Nephron (organoid): ENCODE data around the gene TTC27.

Source experiments
- H3K27ac Mint-ChIP-seq, 3 experiments: 2 replicates each; pipeline ENCODE4 v1.8.0; 2020; ENCODE audit warnings: mixed read lengths in 3 of 3, mild to moderate bottlenecking in 2 of 3, moderate library complexity in 1 of 3
- H3K27me3 Mint-ChIP-seq: 2 replicates; pipeline ENCODE4 v1.8.0; 2021; ENCODE audit warnings: low read depth, mild to moderate bottlenecking, moderate library complexity, mixed read lengths
- H3K36me3 Mint-ChIP-seq: 2 replicates; pipeline ENCODE4 v1.8.0; 2020; ENCODE audit warnings: low read depth, mixed read lengths
- H3K4me1 Mint-ChIP-seq: 2 replicates; pipeline ENCODE4 v1.8.0; 2020; ENCODE audit warnings: mixed read lengths
- H3K4me3 Mint-ChIP-seq, 3 experiments: 2 replicates each; pipeline ENCODE4 v1.8.0; 2020; ENCODE audit warnings: mild to moderate bottlenecking in 3 of 3, mixed read lengths in 3 of 3, moderate library complexity in 2 of 3
- H3K9me3 Mint-ChIP-seq: 2 replicates; pipeline ENCODE4 v1.8.0; 2020; ENCODE audit warnings: mixed read lengths
- TF ChIP-seq, protein P1 (sequence below), 3 experiments: fragments of 200-600 bp; sonication (generic); IDR thresholded peaks; one replicate each; pipeline ENCODE4 v1.5.0; 2021; ENCODE audit warnings: antibody characterized with exemption in 3 of 3; ENCODE audit not compliant: unreplicated experiment in 3 of 3

The TTC27 gene

DNA sequence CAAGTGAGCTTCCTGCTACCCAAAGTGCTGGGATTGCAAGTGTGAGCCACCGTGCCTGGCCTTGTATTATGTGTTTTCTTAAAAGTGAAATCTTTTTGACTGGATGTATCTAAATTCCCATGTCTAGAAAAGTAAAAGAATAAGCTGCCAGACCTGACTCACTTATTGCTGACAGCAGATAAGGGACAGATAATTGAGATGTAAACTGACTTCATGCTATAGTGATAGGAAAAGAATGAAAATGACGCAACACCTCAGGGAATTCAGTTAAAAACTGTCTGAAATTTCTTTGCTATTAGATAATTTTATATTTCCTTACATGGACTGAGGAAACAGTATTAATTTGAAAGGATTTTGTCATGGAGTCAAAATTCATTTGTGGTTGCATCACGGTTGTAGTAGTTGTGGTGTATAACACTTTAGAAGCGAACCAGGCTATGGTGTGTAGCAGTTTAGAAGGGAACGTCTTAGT lies 19.4 kb downstream of the TTC27 start:
- Mint-ChIP-seq H3K36me3 (peaks cover 43% of the 10 kb centered on the region), H3K27ac (no peak overlapping the region), H3K4me1 (no peaks in the 10 kb centered on the region), H3K9me3 (no peaks in the 10 kb centered on the region), H3K4me3 (no peak overlapping the region), H3K27me3 (no peaks in the 10 kb centered on the region)
- TF ChIP-seq, protein P1, sequence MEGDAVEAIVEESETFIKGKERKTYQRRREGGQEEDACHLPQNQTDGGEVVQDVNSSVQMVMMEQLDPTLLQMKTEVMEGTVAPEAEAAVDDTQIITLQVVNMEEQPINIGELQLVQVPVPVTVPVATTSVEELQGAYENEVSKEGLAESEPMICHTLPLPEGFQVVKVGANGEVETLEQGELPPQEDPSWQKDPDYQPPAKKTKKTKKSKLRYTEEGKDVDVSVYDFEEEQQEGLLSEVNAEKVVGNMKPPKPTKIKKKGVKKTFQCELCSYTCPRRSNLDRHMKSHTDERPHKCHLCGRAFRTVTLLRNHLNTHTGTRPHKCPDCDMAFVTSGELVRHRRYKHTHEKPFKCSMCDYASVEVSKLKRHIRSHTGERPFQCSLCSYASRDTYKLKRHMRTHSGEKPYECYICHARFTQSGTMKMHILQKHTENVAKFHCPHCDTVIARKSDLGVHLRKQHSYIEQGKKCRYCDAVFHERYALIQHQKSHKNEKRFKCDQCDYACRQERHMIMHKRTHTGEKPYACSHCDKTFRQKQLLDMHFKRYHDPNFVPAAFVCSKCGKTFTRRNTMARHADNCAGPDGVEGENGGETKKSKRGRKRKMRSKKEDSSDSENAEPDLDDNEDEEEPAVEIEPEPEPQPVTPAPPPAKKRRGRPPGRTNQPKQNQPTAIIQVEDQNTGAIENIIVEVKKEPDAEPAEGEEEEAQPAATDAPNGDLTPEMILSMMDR (IDR thresholded peaks at IDR 0.05; ENCODE audit: unreplicated experiment in 3 of 3) = no peak

DNA sequence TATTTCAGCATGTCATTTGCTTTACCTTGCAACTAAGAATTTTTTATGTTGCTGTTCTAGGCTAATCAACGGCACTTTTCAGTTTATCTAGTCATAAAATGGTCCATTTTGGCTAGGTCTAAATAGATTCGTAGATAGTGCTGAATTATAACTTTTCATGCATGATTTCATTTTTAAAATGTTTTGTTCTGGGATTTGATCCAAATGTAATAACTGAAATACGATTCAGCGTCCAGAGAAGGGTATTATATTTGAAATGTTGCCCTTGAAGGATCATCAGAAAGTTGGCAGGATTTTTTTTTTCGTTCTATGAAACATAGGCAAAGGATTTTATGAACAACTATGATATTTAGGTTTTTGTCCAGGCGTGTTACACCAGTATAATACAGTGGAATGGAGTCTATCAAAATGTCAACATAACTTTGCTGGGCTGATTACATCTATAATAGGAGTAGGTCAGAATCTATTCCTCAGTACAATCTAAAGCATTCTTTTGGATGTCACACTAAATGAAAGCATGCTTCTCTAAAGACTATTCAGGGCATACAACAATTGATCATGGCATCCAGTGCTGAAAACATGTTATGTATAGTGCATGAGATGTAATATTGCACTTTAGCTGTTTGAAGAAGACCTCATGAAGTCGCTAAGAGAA lies 24.8 kb downstream of the TTC27 start:
- Mint-ChIP-seq H3K27ac (peak overlapping the region in 2 of 3 experiments; percentile 29 to 68), H3K4me1 (peaks cover 6% of the 10 kb centered on the region), H3K4me3 (no peak overlapping the region), H3K27me3 (no peaks in the 10 kb centered on the region), H3K36me3 (peaks cover 38% of the 10 kb centered on the region), H3K9me3 (no peaks in the 10 kb centered on the region)
- TF ChIP-seq, protein P1 (IDR thresholded peaks at IDR 0.05; ENCODE audit: unreplicated experiment in 3 of 3) = no peak

DNA sequence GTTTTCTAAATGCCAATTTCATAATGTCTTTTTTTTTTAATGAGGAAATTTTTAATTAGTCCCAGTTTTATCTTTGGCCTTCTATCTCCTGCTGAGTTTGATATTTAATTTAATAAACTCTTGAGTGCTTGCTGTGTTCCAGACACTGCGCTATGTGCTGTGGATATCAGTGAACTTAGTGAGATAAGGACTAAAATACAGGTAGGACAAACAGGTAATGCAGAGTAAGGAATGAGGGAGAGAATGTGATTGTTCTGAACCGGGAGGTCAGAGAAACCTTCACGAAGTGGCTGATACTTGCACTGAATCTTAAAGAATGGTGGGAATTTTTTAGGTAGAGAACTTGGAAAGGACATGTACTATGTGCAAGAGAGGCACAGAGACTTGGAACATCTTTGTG lies 28.2 kb downstream of the TTC27 start:
- peaks cover 46% of the 10 kb centered on the region for H3K36me3 Mint-ChIP-seq
- TF ChIP-seq, protein P1 (IDR thresholded peaks at IDR 0.05; ENCODE audit: unreplicated experiment in 3 of 3) = no peak
- H3K4me3 Mint-ChIP-seq = no peak overlapping the region
- no peak overlapping the region for H3K27ac Mint-ChIP-seq
- peaks cover 6% of the 10 kb centered on the region for H3K4me1 Mint-ChIP-seq
- H3K27me3 Mint-ChIP-seq = no peaks in the 10 kb centered on the region
- H3K9me3 Mint-ChIP-seq = no peaks in the 10 kb centered on the region

DNA sequence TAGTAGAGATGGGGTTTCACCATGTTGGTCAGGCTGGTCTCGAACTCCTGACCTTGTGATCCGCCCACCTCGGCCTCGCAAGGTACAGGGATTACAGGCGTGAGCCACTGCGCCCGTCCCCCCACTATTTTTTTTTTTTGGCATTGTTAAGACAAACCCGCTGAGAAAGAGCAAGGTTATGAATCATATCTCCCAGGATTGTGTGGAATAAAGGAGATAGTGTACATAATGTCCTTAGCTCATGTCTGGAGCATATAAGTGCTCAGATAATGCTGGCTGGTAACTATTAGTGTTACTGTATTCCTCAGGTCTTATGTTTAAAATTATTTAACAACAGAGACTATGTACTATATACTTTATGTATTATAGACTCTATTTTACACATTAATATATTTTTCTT lies 36.0 kb downstream of the TTC27 start:
- H3K27ac Mint-ChIP-seq = no peak overlapping the region
- H3K36me3 Mint-ChIP-seq = peaks cover 51% of the 10 kb centered on the region
- peaks cover 4% of the 10 kb centered on the region for H3K9me3 Mint-ChIP-seq
- no peaks in the 10 kb centered on the region for H3K4me1 Mint-ChIP-seq
- TF ChIP-seq, protein P1 (IDR thresholded peaks at IDR 0.05; ENCODE audit: unreplicated experiment in 3 of 3) = no peak
- H3K4me3 Mint-ChIP-seq = no peak overlapping the region
- H3K27me3 Mint-ChIP-seq = no peaks in the 10 kb centered on the region

DNA sequence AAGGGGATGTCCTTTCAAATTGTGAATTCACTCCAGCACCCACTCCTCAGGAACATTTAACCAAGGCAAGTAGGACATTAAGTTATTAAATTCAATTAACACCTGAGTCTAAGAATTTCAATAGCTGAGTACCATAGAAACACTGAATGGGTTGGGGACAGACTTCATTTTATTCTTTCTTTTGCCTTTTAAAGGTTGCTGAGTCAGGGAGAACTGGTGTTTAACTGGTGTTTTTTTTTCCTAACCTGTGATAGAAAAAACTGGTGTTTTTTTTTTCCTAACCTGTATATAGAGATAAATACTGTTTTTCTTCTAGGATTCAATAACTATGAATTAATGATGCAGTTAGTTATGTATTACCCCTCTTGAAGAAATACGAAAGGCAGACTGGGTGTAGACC lies 38.9 kb downstream of the TTC27 start:
- H3K4me1 Mint-ChIP-seq = no peaks in the 10 kb centered on the region
- peaks cover 42% of the 10 kb centered on the region for H3K36me3 Mint-ChIP-seq
- no peak overlapping the region for H3K27ac Mint-ChIP-seq
- H3K9me3 Mint-ChIP-seq = peaks cover 4% of the 10 kb centered on the region
- no peaks in the 10 kb centered on the region for H3K27me3 Mint-ChIP-seq
- TF ChIP-seq, protein P1 (IDR thresholded peaks at IDR 0.05; ENCODE audit: unreplicated experiment in 3 of 3) = no peak
- H3K4me3 Mint-ChIP-seq = no peak overlapping the region

DNA sequence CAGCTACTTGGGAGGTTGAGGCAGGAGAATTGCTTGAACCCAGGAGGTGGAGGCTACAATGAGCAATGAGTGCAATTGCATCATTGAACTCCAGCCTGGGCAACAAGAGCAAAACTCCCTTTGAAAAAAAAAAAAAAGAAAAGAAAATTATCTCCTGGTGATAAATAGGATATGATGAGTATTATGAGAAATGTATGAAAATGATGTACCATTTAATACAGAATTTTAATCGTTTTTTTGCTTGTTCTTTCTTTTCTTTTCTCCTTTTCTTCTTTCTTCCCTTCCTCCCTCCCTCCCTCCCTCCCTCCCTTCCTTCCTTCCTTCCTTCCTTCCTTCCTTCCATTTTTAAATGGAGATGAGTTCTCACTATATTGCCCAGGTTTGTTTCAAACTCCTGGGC lies 40.4 kb downstream of the TTC27 start:
- TF ChIP-seq, protein P1 (IDR thresholded peaks at IDR 0.05; ENCODE audit: unreplicated experiment in 3 of 3) = no peak
- no peaks in the 10 kb centered on the region for H3K9me3 Mint-ChIP-seq
- H3K4me1 Mint-ChIP-seq = no peaks in the 10 kb centered on the region
- no peak overlapping the region for H3K27ac Mint-ChIP-seq
- H3K4me3 Mint-ChIP-seq = no peak overlapping the region
- no peaks in the 10 kb centered on the region for H3K27me3 Mint-ChIP-seq
- H3K36me3 Mint-ChIP-seq = peaks cover 45% of the 10 kb centered on the region
